HepG2 (cell line): ENCODE measurements around the gene TMEM186. TPM values are rescaled to one million over a fixed set of nuclear protein-coding genes. Genes with fewer than 3 reads are reported as not detected.
A peak's percentile ranks its signal among the peaks of the same experiment; 100 is the strongest.
"Not testable (repeated sequence)": the region's sequence is repeated elsewhere in the genome, so short reads cannot be mapped to it uniquely, and the experiment has no call there.

Source experiments
- ATAC-seq: fragments of 200-7000 bp; cut with Tn5 transposase; 3 replicates; pipeline ENCODE4 v1.9.1; 2020; ENCODE audit warnings: mild to moderate bottlenecking, moderate library complexity
- BruUV-seq: library from RNA; stranded (reverse); fragments of 400-500 nt; replicated peaks from 2 replicates; lab custom pipeline; 2021; lab: Mats Ljungman, UMichigan
- CTCF ChIA-PET: fragments of 300-600 bp; formaldehyde crosslinking; extraction: SDS; loops from one replicate; lab custom pipeline; 2021; ENCODE audit warnings: low total read pairs, inconsistent platforms, low intra/inter-chr PET ratio; lab: Yijun Ruan, JAX
- POLR2A ChIA-PET: fragments of 350-600 bp; sonication (Branson Sonifier 250); formaldehyde crosslinking; loops from one replicate; lab custom pipeline; 2020; ENCODE audit warnings: antibody characterized with exemption, inconsistent platforms; lab: Yijun Ruan, JAX
- DNase-seq: peaks from one replicate; pipeline ENCODE4 v3.0.0-alpha.2; 2015; ENCODE audit warnings: low spot score
- FAIRE-seq: peaks from 3 replicates; lab custom pipeline; 2011; peaks lifted over from hg19 to GRCh38; lab: Jason Lieb, UNC
- H2AFZ ChIP-seq: one replicate; pipeline ENCODE4 v1.6.1; 2011; ENCODE audit warnings: low read length, inconsistent platforms
- H3K27ac ChIP-seq: fragments of 300-600 bp; 3 replicates; pipeline ENCODE4 v1.8.0; 2011; ENCODE audit warnings: mixed run types, mild to moderate bottlenecking, mixed read lengths, low read length, inconsistent platforms; ENCODE audit not compliant: insufficient read depth; ENCODE audit errors: extremely low read length
- H3K27me3 ChIP-seq, 2 experiments: fragments of 200-600 bp in 1 of 2; 2 replicates in 1 of 2; 3 replicates in 1 of 2; pipeline versions ENCODE4 v1.6.0 to v1.8.0; 2011; ENCODE audit warnings: low read length in 2 of 2, mild to moderate bottlenecking in 2 of 2, moderate library complexity in 2 of 2, inconsistent platforms in 1 of 2; ENCODE audit not compliant: insufficient read depth in 2 of 2, control insufficient read depth in 1 of 2
- H3K36me3 ChIP-seq, 2 experiments: fragments of 200-600 bp in 1 of 2; replicated peaks in 1 of 2; 2 replicates in 1 of 2; 3 replicates in 1 of 2; pipeline versions ENCODE4 v1.5.1 to v1.8.0; 2011; ENCODE audit warnings: low read length in 2 of 2, inconsistent platforms in 1 of 2; ENCODE audit not compliant: insufficient read depth in 2 of 2, control insufficient read depth in 1 of 2
- H3K4me1 ChIP-seq: 2 replicates; pipeline ENCODE4 v1.5.1; 2012; ENCODE audit warnings: low read length, inconsistent platforms; ENCODE audit not compliant: insufficient read depth
- H3K4me2 ChIP-seq: 2 replicates; pipeline ENCODE4 v1.6.0; 2011; ENCODE audit warnings: low read depth, low read length, inconsistent platforms
- H3K4me3 ChIP-seq, 3 experiments: fragments of 200-600 bp in 1 of 3; sonication (generic), shearing (Covaris generic) in 1 of 3; replicated peaks in 1 of 3; 2 replicates each; pipeline ENCODE4 v1.5.1; 2011 to 2016; ENCODE audit warnings: low read length in 3 of 3, inconsistent platforms in 2 of 3, low read depth in 2 of 3, mild to moderate bottlenecking in 2 of 3, control low read depth in 1 of 3, mixed read lengths in 1 of 3; ENCODE audit not compliant: insufficient read depth in 1 of 3
- H3K79me2 ChIP-seq: one replicate; pipeline ENCODE4 v1.6.1; 2011; ENCODE audit warnings: low read length, inconsistent platforms; ENCODE audit not compliant: insufficient read depth
- H3K9ac ChIP-seq: 2 replicates; pipeline ENCODE4 v1.6.0; 2011; ENCODE audit warnings: mild to moderate bottlenecking, low read depth, low read length, inconsistent platforms; ENCODE audit not compliant: insufficient read depth
- H3K9me3 ChIP-seq: 2 replicates; pipeline ENCODE4 v1.5.1; 2012; ENCODE audit warnings: mild to moderate bottlenecking, low read length
- H4K20me1 ChIP-seq: 2 replicates; pipeline ENCODE4 v1.6.0; 2011; ENCODE audit warnings: inconsistent platforms, mild to moderate bottlenecking, low read length, moderate library complexity; ENCODE audit not compliant: insufficient read depth
- BHLHE40 ChIP-seq: IDR thresholded peaks from 2 replicates; pipeline ENCODE4 v1.6.1; 2011; ENCODE audit warnings: low read length, improper control_type of control experiment
- NCOR1 ChIP-seq: fragments of 200-600 bp; sonication (generic); IDR thresholded peaks from 2 replicates; pipeline ENCODE4 v1.7.0; 2017; ENCODE audit warnings: antibody characterized with exemption, low read length, borderline replicate concordance
- POLR2G ChIP-seq: fragments of 200-400 bp; formaldehyde crosslinking; IDR thresholded peaks from 2 replicates; pipeline ENCODE4 v1.6.1; 2018; ENCODE audit warnings: mild to moderate bottlenecking, low read depth, low read length, moderate library complexity
- SALL1 ChIP-seq: sonication (generic); formaldehyde crosslinking; IDR thresholded peaks from 2 replicates; pipeline ENCODE4 v1.8.0; 2022; ENCODE audit warnings: mild to moderate bottlenecking, missing genetic modification reagents
- ZFX ChIP-seq: sonication (generic); formaldehyde crosslinking; IDR thresholded peaks from 2 replicates; pipeline ENCODE4 v1.4.0; 2020; ENCODE audit warnings: mild to moderate bottlenecking, low read depth, missing genetic modification reagents, moderate library complexity
- ZFY ChIP-seq: sonication (generic); formaldehyde crosslinking; IDR thresholded peaks from 2 replicates; pipeline ENCODE4 v1.4.0; 2020; ENCODE audit warnings: missing genetic modification reagents
- ZNF652 ChIP-seq: IDR thresholded peaks from 2 replicates; pipeline ENCODE4 v1.6.1; 2016; ENCODE audit warnings: low read depth, borderline replicate concordance
- ZSCAN9 ChIP-seq: IDR thresholded peaks from 2 replicates; pipeline ENCODE4 v1.6.1; 2016; ENCODE audit warnings: borderline replicate concordance
- WGBS: methylation state at CpG from one replicate; pipeline ENCODE4 v1.1.6; 2017; ENCODE audit warnings: low lambda C conversion rate; 5-methylcytosine and 5-hydroxymethylcytosine counted together
- in situ Hi-C: cut with HindIII; loops from 2 replicates; pipeline ENCODE4 v1.10.0; 2017; ENCODE audit warnings: low pct_unique_long_range_greater_than_20kb; ENCODE audit not compliant: extremely low pct_ligation_motif_present
- intact Hi-C: fragments of 100-400 bp; cut with micrococcal nuclease; formaldehyde crosslinking; loops from one replicate; pipeline ENCODE4 v1.10.0; 2022; ENCODE audit not compliant: unreplicated experiment
- polyA plus RNA-seq, 8 experiments: library from polyadenylated mRNA; depleted of rRNA in 3 of 8; stranded (reverse) in 7 of 8; unstranded in 1 of 8; fragments of >200 nt; fragmentation: Illumina TruSeq in 4 of 8; extraction: Trizol in 4 of 8; gene quantifications; 2 replicates each; pipeline versions ENCODE4 v1.2.1 to v1.2.3, GENCODE V29; 2011 to 2016; ENCODE audit warnings: low read depth in 4 of 8, missing spikeins in 1 of 8, mixed read lengths in 1 of 8; ENCODE audit not compliant: insufficient read depth in 1 of 8
- total RNA-seq, 5 experiments: library from RNA; depleted of rRNA; stranded (reverse); fragments of >200 nt; fragmentation: Illumina TruSeq; extraction: Trizol; gene quantifications; 2 replicates each; pipeline ENCODE4 v1.2.3, GENCODE V29; 2016; ENCODE audit warnings: low read depth in 1 of 5

Gene TMEM186
- total and polyA plus RNA-seq, 2 of the 13 experiments (the other 11 are each of a cell fraction or from before 2014, with no cell fraction given) = 16.2 to 19.3 TPM

DNA sequence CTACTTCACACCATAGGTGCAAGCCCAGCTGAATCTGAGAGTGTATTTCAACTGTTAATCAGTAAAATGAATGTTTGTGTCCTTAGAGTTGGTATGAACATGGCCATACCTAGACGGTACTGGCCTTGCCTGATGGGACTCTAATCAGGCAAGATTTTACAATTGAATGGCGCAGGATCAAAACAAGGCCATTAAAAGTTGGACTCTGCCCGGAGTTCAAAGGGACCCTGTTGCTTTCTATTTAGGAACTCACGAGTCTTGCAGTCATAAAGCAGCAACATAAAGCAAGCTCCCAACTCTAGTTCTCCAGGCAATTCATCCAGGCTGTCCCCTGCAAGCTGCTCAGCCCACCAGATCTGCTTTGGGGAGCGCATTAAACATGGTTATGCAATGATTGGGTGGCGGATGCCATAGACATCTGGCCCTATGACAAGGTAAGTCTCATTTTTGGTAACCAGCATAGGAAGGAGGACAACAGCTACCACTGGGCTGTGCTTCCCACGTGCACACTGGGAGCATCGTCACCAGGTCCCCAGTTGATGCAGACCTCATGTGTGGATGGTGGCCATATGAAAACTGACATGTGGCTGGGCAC, 8.8 kb downstream of the TMEM186 start (continued):
- 0 out of 2 replicates have a peak, but pooled peaks have one; percentile 20 for TF ChIP-seq ZFX (CRISPR knock-in tag)
- TF ChIP-seq BHLHE40 = peak; percentile 23; the same call in 1 of the 2 replicates
- no peak for TF ChIP-seq ZSCAN9 (CRISPR knock-in tag)
- peak; percentile 10; the same call in 1 of the 2 replicates for TF ChIP-seq SALL1 (CRISPR knock-in tag)
- TF ChIP-seq ZFY (CRISPR knock-in tag) = 0 out of 2 replicates have a peak, but pooled peaks have one; percentile 12
- TF ChIP-seq NCOR1 = peak; percentile 75

DNA sequence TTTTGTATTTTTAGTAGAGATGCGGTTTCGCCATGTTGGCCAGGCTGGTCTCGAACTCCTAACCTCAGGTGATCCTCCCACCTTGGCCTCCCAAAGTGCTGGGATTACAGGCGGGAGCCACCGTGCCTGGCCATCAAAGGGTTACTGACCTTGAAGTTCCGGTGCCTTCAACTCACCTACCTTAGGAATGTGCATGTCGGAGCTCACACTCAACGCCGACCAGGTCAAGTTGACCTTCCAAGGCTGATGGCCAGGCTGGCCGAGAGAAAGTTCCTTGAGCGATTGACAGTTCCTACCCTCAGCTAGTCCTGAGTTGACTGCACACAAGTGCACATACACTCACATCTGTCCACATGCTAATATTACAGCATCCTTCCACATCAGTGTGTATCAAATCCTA, 11.1 kb downstream of the TMEM186 start:
- POLR2A ChIA-PET = interaction anchor here (1.7 kb wide), 1 partner anchor 11 kb away, joined by 6 read pairs; the partner anchor contains the start of gene TMEM186
- CTCF ChIA-PET, H2AFZ ChIP-seq, H3K4me2 ChIP-seq, H3K27me3 ChIP-seq, BruUV-seq, H3K79me2 ChIP-seq, H4K20me1 ChIP-seq, in situ Hi-C loops, intact Hi-C loops, H3K27ac ChIP-seq, H3K4me3 ChIP-seq, ATAC-seq, DNase-seq, FAIRE-seq, H3K36me3 ChIP-seq, H3K9ac ChIP-seq, H3K9me3 ChIP-seq: not testable (repeated sequence)
- WGBS = 63% methylated on average over 11 of the region's 11 CpGs
- peaks cover 19% of the 10 kb centered on the region for H3K4me1 ChIP-seq
- TF ChIP-seq POLR2G (peak; percentile 30; the same call in 1 of the 2 replicates), ZNF652 (CRISPR knock-in tag) (peak; percentile 66)
